C4-2B (cell line): Measurements from ENCODE around the gene TRH.

Experiments used
- ZFX ChIP-seq: fragments of 450-650 bp; IDR thresholded peaks from 2 replicates; pipeline ENCODE4 v1.6.1; 2017
- TF ChIP-seq, protein P1 (sequence below): fragments of 450-650 bp; conservative IDR thresholded peaks from 2 replicates; pipeline ENCODE4 v1.5.1; 2017; ENCODE audit warnings: mild to moderate bottlenecking

DNA sequence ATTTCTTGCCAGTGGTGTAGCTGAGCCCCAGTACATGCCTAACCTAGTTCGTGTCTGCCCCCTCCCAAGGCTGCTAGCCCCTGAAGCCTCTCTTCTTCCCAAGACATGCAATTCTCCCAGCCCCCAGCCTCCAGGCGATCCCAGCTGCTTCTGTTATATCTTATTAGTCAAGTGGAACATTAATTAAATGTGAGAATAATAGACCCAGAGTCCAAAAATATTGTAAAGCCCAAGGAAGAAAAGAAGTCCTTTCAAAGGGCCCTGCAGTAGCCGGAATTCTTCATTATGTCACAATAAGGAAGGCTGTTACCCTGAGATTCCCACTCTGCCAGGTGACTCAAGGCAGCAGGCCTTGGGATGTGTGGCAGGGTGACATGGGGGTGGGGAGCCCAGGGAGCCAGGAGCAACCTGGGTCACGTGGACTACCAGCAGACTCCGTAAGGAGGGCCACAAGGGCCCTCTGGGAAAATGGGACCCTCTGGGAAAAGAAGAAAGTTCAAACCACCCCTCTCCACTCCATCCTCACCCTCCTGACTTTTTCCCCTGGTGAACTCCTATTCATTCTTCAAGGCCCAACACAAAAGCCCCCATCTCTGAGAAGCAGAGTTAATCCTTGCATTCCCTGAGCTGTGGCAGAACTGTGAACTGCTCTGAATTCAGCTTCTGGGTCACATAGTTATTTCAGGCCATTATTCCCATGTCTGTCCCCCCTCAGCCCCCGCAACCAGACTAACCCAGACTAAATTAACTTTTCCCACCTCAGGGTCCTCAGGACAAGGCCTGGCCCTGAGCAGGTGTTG lies 21.8 kb upstream of the TRH start:
- TF ChIP-seq, protein P1, sequence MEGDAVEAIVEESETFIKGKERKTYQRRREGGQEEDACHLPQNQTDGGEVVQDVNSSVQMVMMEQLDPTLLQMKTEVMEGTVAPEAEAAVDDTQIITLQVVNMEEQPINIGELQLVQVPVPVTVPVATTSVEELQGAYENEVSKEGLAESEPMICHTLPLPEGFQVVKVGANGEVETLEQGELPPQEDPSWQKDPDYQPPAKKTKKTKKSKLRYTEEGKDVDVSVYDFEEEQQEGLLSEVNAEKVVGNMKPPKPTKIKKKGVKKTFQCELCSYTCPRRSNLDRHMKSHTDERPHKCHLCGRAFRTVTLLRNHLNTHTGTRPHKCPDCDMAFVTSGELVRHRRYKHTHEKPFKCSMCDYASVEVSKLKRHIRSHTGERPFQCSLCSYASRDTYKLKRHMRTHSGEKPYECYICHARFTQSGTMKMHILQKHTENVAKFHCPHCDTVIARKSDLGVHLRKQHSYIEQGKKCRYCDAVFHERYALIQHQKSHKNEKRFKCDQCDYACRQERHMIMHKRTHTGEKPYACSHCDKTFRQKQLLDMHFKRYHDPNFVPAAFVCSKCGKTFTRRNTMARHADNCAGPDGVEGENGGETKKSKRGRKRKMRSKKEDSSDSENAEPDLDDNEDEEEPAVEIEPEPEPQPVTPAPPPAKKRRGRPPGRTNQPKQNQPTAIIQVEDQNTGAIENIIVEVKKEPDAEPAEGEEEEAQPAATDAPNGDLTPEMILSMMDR = no peak
- TF ChIP-seq ZFX = no peak
